Hematopoietic multipotent progenitor cell treated with erythropoietin and hydrocortisone succinate and interleukin-3 and kit ligand, for 8 days (in vitro differentiated cells): Measurements from ENCODE around the gene RAB17.
"Not testable (repeated sequence)": the region's sequence is repeated elsewhere in the genome, so short reads cannot be mapped to it uniquely, and the experiment has no call there.

ENCODE experiments used
- DNase-seq: peaks from one replicate; pipeline ENCODE4 v3.0.0-alpha.2; 2015

The RAB17 gene

DNA sequence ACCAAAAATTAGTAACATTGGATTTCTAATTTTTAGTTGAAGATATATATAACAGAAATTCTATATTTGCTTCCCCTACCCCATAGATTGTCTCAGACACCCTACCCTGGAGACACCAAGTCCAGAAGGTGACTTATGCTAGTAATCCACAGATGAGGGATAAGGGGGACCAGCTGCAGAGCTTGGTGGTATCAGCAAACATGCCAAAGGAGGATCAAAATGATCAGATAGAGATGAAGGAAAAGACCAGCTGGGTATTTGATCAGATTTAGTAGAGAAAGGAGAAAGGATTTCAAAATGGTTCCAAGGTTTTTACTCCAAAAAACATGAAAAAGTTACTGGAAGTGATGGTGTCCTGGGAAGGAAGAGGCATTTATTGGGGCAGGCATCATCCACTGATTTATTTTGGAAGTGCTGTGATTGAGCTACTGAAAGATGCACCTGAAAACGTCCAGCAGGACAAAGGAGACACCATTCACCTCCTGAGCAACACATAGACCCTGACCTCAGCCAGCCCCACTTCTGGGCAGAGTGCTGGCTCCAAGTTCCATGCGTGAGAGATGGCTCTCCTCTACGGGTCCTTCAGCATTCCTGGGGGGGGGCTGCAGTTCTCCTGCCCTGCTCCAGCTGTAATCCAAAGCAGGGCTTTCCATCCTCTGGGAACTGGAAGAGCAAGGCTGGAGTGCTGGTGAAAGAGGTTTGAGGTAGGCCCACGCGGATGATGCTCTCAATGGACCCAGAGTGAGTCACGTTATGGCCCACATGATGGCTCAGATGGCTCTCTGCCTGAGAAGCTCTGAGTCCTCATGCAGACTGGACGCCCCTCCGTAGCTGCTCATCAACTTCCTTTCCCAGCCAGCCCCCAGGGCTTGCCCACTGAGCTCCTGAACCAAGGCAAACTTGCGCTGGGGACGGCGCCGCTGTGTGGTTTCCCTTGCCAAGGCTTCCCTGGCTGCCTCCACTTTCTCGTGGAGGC is 33.2 kb upstream of the RAB17 start:
- no peak for DNase-seq

- DNase-seq, result no peak
Observed at GRCh38 chr2:237618449-237618848, 27.9 kb upstream of the RAB17 start.

GRCh38 chr2:237617587-237617982 is 27.1 kb upstream of the RAB17 start:
- no peak for DNase-seq

GRCh38 chr2:237616734-237617586 is 26.4 kb upstream of the RAB17 start:
- no peak for DNase-seq

DNA sequence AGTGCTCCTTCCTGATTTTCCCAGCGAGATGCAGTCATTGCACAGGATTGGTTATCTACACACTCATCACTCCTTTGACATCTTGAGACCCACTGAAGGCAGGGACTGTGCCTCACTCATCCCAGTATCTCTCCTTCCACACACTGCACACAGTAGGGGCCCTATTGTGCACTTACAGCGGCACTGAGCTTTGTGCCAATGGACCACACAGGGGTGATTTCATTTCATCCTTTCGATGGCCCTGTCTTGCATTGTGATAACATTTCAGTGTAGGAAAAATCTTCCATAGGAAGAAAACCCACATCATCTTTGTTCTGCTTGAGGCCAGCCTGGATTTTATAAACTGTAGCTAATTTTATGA is 25.8 kb upstream of the RAB17 start:
- DNase-seq, result no peak

GRCh38 chr2:237615631-237616249 is 25.2 kb upstream of the RAB17 start:
- DNase-seq, result no peak

DNA sequence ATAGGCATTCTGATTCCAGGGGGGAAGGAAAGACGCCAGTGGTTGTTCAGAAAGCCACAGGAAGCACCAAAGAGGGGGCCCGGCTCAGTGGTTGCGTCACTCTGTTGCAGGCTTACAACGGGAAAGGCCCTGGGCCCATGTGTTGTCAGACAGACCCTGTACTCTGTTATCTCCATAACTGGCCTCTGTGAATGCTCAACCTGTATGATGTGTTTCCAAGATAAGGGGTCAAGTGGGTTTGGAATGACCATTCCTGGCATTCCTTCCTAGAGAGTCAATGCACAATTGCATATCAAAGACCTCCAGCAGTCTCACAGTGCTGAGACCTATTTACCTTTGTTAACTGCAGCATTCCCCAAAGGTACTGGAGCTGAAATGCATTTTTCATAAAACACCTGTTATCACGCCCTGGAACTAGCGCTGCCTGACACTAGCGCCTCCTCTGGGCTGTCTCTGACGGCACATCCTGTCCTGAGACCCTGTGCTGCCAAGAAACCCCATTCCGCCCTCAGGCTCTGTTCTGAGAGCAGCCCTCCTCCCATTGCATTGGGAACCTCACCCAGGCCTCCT is 23.7 kb upstream of the RAB17 start:
- no peak for DNase-seq

- no peak for DNase-seq
Observed at GRCh38 chr2:237613679-237614078, 23.1 kb upstream of the RAB17 start.

- no peak for DNase-seq
Observed at GRCh38 chr2:237612527-237613357, 22.2 kb upstream of the RAB17 start.

DNA sequence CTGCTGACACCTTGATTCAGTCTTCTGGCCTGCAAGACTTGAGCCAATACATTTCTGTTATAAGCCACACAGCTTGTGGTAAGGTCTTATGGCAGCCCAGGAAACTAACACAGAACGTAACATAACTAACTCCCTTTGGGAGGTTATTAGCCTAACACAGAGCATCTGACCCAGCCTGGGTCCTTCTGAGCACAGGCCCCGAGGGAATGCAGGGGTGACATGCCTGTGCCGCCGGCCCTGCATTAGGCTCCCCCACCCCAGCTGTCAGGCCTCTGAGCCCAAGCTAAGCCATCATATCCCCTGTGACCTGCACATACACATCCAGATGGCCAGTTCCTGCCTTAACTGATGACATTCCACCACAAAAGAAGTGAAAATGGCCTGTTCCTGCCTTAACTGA is 16.0 kb upstream of the RAB17 start:
- DNase-seq, result not testable (repeated sequence)

- no peak for DNase-seq
Observed at GRCh38 chr2:237604960-237605359, 14.4 kb upstream of the RAB17 start.

DNA sequence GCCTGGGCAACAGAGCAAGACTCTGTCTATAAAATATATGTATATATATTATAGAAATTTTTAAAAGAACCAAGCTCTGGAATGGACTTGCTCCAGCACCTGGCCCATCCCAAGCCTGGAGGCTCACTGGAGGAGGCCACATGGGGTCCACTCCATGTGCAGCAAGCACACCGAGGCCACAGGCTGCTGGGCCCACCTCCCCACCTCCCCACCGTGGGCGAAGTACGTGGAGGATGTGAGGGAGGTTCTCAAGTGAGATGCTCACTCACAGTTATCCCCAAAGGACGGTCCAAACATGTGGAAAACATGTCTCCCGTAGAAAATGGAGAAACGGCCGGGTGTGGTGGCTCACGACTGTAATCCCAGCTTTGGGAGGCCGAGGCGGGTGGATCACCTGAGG is 13.9 kb upstream of the RAB17 start:
- DNase-seq, result no peak

DNA sequence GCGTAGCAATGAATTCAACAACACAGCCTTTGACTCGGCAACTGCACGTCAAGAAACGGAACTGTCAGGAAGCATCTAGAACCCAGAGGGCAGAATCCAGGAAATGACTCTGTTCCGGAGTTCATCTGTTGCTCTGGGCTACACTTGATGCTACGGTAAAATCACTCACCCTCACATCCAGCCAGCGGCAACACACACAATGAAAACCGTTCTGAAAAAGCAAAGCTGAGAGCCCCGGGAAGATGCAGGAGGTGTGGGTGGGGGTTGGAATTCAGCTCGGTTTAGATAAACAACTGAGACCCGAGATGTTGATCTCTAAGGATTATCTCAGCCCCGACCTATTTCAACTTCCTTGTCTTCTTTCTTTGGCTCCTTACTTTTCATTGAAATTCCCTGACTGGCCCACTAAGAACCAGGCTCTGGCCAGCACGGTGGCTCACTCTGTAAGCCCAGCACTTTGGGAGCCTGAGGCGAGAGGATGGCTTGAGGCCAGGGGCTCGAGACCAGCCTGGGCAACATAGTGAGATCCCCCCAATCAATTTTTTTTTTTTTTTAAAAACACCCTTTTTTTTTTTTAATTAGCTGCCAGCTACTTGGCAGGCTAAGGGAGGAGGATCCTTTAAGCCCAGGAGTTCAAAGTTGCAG is 13.3 kb upstream of the RAB17 start:
- no peak for DNase-seq

DNA sequence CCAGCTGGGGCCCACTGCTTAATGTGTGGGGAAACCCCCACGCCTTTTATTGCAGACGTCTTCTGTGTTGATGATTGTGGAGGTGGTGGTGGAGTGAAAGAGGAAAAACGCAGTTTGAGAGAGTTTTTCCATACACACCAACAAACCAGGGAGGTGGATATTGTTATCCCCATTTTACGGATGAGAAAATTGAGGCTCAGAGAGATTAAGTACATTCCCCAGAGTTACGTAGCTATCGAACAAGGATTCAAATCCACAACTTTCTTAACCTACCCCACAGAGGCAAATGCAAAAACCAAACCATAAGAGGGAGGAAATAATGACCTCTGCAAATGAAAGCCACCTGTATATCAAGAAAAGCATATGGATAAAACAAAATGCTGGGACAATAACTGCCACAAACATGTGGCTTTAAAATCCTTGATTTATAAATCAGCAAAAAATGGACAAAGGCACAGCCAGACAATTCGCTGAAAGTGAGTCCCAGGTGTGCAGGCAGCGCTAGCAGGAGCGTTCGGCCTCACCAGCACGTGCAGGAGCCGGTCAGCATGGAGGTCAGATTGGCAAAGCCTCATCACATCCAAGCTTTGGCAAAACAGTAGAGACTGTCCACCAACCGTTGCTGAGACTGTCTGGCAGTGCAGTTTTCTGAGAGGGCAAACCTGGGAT is 12.6 kb upstream of the RAB17 start:
- no peak for DNase-seq

DNA sequence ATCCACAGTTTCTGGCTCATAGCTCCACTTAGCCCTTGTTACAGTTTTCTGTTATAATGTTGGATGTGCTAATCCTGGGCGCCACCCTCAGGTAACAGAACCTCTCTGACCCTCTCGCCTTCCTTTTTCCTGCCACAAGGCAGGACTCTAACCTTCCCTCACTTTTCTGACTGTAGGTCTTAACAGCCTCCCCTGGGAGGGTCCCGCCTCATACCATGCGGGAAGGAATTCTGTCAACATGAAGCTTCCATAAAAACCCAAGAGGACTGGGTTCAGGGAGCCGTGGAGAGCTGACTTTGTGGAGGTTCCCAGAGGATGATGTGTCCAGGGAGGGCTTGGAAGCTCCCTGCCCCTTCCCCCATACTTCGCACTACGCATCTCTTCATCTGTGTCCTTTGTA is 11.9 kb upstream of the RAB17 start:
- DNase-seq, result no peak

GRCh38 chr2:237601453-237602116 is 11.1 kb upstream of the RAB17 start:
- no peak for DNase-seq

GRCh38 chr2:237600205-237600846 is 9.8 kb upstream of the RAB17 start:
- DNase-seq, result no peak

DNA sequence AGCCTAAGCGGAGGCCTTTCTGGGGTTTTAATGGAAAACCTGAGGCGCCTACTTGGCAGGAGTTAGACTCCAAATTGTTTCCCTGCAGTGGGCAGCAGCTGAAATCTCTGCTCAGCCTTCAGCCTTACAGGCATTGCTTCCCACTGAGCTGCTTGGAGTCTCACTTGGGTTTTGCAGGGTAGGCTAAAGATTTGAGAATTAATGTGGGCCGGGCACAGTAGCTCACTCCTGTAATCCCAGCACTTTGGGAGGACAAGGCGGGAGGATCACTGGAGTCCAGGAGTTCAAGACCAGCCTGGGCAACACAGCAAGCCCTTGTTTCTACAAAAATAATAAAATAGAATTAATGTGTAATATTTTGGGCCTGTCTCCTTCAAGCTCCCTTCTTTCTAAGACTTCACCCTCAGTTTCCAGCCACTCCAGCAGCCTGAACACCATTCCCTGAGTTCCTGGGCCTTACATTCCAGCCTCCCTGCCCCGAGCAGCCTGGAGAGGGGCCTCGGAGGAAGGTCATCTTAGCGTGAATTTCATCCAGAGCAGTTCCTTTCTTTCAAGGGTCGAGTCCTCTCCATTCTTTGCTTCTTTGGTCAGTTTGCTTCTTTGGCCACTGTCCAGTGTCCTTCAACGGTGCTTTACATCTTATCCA is 9.1 kb upstream of the RAB17 start:
- DNase-seq, result no peak

DNA sequence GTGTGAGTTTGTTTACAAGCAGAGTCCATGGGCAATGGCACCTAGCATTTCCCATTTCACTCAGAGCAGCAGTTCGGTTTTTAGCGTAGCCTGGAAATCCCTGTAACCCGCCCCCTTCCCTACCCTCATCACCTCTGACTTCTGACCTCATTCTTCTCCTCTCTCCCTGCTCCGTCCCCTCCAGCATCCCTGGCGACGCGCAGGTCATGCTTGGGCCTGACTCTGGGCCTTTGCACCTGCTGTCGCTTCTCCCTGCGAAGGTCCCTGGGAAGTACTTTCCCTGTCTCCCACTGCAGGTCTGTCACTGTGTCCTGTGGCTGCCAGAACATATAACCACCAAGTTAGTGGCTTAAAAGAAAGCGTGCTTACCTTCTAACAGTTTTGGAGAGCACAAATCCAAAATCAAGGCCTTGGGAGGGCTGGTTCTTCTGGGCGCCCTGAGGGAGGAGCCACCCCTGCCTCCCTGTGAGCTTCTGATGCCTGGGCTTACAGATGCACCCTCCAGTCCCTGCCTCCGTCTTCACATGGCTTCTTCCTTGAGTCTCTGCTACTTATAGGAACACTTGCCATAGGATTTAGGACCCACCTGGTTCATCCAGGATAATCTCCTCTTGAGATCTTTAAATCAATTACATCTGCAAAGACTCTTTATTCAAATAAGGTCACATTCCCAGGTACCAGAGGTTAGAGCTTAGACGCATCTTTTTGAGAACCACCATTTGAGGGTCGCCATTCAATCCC is 8.1 kb upstream of the RAB17 start:
- no peak for DNase-seq
